ENCODE measurements around the gene CPLX3.

The CPLX3 gene

DNA sequence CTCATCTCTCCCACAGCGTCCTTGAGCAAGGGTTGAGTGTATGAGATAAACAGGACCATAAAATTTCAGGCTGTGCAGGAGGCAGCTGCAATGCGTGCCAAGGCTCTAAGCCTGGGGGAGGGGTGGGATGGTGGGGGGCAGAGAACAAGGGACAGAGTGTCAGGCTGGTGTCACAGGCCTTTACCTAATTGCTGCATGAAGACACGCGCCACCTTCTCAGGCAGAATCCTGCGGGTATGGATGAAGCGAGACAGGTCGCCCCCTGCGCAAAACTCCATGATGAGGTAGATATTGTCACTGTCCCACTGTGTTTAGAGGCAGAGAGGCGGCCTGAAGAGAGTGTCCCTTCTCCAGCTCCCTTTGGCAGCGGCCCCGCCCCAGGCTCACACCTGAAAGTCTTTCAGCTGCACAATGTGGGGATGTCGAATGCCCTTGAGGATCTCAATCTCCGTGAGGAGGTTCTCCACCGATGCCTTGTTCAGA is 15.5 kb downstream of the CPLX3 start:
- TF ChIP-seq POLR2AphosphoS5 (IDR thresholded peaks at IDR 0.05; ENCODE audit: low read depth, low read length) (no peak), FOXP2 (optimal IDR thresholded peaks at IDR 0.05; ENCODE audit: borderline replicate concordance, extremely low read depth, extremely low read length, insufficient read depth) (no peak), TAF1 (IDR thresholded peaks at IDR 0.05; ENCODE audit: borderline replicate concordance, insufficient read depth, low read length) (no peak), SIN3A (IDR thresholded peaks at IDR 0.05; ENCODE audit: borderline replicate concordance, insufficient read depth, low read length) (no peak)
- TF ChIP-seq, protein P1, sequence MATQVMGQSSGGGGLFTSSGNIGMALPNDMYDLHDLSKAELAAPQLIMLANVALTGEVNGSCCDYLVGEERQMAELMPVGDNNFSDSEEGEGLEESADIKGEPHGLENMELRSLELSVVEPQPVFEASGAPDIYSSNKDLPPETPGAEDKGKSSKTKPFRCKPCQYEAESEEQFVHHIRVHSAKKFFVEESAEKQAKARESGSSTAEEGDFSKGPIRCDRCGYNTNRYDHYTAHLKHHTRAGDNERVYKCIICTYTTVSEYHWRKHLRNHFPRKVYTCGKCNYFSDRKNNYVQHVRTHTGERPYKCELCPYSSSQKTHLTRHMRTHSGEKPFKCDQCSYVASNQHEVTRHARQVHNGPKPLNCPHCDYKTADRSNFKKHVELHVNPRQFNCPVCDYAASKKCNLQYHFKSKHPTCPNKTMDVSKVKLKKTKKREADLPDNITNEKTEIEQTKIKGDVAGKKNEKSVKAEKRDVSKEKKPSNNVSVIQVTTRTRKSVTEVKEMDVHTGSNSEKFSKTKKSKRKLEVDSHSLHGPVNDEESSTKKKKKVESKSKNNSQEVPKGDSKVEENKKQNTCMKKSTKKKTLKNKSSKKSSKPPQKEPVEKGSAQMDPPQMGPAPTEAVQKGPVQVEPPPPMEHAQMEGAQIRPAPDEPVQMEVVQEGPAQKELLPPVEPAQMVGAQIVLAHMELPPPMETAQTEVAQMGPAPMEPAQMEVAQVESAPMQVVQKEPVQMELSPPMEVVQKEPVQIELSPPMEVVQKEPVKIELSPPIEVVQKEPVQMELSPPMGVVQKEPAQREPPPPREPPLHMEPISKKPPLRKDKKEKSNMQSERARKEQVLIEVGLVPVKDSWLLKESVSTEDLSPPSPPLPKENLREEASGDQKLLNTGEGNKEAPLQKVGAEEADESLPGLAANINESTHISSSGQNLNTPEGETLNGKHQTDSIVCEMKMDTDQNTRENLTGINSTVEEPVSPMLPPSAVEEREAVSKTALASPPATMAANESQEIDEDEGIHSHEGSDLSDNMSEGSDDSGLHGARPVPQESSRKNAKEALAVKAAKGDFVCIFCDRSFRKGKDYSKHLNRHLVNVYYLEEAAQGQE (IDR thresholded peaks at IDR 0.05; ENCODE audit: insufficient read depth in 1 of 2, low read depth in 2 of 2, low read length in 2 of 2), result no peak

DNA sequence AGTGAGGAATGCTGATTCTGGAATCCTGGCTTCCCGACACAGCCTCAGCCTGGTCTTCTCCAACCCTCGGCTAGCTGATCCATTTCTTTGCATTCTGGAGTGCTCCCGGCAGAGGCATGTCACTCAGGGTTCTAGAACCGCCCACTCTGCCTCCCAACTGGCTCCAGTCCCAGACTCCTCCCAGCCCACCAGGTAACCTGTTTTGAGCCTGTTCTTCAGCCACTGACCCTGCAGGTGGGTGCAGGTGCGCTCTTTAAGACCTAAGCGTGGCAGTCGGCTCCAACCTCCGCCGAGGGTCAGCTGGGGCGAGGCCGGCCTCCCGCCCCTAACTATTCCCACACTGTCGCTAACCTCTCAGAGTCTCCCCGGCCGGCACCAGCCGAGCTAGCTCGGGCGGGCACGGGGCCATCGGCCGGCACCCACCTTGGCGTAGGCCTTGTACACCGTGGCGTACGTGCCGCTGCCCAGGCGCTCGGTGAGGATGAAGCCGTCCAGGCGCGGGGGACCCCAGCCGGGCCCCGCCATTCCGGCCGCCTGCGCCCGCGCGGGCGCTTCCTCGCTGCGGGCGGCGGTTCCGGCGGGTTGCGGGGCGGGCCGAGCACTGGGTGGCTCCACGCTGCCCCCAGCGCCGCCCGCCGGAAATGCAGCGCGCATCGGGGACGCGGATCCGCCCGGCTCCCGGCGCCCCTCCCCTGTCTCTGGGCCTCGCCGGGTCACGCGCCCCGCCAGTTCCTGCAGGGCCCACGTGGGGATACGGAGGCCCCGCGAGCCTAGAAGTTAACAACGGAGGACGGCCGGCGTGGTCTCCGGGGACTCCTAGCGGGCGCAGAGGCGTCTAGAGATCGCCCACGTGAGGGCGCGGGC is 16.4 kb downstream of the CPLX3 start, which contains the start of gene ULK3:
Gene ULK3, minus strand, starts transcription at position 576 of the 864 bp plus-strand sequence. Its CDS starts 51 bp downstream, at position 525.
- peak; percentile 56; the same call in 1 of the 2 replicates for TF ChIP-seq TAF1 (IDR thresholded peaks at IDR 0.05; ENCODE audit: borderline replicate concordance, insufficient read depth, low read length)
- peak; percentile 65; the same call in 1 of the 2 replicates for TF ChIP-seq SIN3A (IDR thresholded peaks at IDR 0.05; ENCODE audit: borderline replicate concordance, insufficient read depth, low read length)
- TF ChIP-seq, protein P1 (IDR thresholded peaks at IDR 0.05; ENCODE audit: insufficient read depth in 1 of 2, low read depth in 2 of 2, low read length in 2 of 2), result 0 out of 4 replicates have a peak, but pooled peaks have one; percentile 7 to 35
- TF ChIP-seq POLR2AphosphoS5 (IDR thresholded peaks at IDR 0.05; ENCODE audit: low read depth, low read length), result peak; percentile 73
- TF ChIP-seq FOXP2 (optimal IDR thresholded peaks at IDR 0.05; ENCODE audit: borderline replicate concordance, extremely low read depth, extremely low read length, insufficient read depth), result peak; percentile 85

DNA sequence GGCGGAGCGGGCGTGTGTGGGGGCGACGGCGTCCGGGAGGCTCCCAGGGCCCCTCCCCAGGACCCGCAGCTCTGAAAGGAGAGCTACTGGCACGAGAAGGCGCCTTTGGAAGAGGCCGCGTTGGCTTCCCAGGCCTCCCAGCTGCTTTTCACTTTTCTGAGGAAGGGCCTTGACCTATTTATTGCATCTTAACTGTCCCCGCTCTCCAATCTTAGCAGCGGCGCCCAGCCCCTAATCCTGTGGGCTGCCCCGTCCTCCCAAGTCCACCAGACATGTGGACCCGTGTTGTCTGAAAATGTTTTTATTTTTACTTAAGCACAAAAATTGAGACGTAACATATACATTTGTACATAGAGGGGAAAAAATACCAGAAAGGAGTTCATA is 17.0 kb downstream of the CPLX3 start:
- TF ChIP-seq FOXP2 (optimal IDR thresholded peaks at IDR 0.05; ENCODE audit: borderline replicate concordance, extremely low read depth, extremely low read length, insufficient read depth) (no peak), POLR2AphosphoS5 (IDR thresholded peaks at IDR 0.05; ENCODE audit: low read depth, low read length) (no peak; the same call in 1 of the 2 replicates), SIN3A (IDR thresholded peaks at IDR 0.05; ENCODE audit: borderline replicate concordance, insufficient read depth, low read length) (no peak), TAF1 (IDR thresholded peaks at IDR 0.05; ENCODE audit: borderline replicate concordance, insufficient read depth, low read length) (no peak)
- TF ChIP-seq, protein P1 (IDR thresholded peaks at IDR 0.05; ENCODE audit: insufficient read depth in 1 of 2, low read depth in 2 of 2, low read length in 2 of 2), result no peak

DNA sequence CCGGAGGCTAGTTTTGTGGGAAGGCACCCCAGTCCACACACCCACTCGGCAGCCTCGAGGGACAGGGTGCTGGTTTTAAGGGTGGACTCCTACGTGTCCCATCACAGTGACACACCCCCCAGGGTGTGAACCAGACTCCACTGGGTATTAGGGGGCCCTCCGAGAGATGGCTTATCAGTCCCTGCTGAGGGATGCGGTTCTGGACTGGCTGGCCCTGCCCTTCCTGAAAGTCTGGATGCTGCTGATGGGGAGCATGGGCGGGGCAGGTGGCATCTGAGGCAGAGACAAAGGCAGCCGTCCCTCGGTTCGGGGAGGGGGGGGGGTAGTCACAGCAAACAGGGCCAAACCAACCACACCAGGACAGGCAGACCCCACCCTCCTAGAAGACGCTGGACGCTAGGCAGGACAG is 17.5 kb downstream of the CPLX3 start:
- TF ChIP-seq FOXP2 (optimal IDR thresholded peaks at IDR 0.05; ENCODE audit: borderline replicate concordance, extremely low read depth, extremely low read length, insufficient read depth), result no peak
- TF ChIP-seq, protein P1 (IDR thresholded peaks at IDR 0.05; ENCODE audit: insufficient read depth in 1 of 2, low read depth in 2 of 2, low read length in 2 of 2), result no peak
- no peak for TF ChIP-seq SIN3A (IDR thresholded peaks at IDR 0.05; ENCODE audit: borderline replicate concordance, insufficient read depth, low read length)
- TF ChIP-seq TAF1 (IDR thresholded peaks at IDR 0.05; ENCODE audit: borderline replicate concordance, insufficient read depth, low read length), result no peak
- TF ChIP-seq POLR2AphosphoS5 (IDR thresholded peaks at IDR 0.05; ENCODE audit: low read depth, low read length), result no peak
